HuH-7 (cell line): ENCODE results near the gene CYP19A1.

Source experiments
- DNase-seq: peaks from one replicate; pipeline ENCODE4 v3.0.0; 2011; ENCODE audit warnings: low spot score

The CYP19A1 gene

DNA sequence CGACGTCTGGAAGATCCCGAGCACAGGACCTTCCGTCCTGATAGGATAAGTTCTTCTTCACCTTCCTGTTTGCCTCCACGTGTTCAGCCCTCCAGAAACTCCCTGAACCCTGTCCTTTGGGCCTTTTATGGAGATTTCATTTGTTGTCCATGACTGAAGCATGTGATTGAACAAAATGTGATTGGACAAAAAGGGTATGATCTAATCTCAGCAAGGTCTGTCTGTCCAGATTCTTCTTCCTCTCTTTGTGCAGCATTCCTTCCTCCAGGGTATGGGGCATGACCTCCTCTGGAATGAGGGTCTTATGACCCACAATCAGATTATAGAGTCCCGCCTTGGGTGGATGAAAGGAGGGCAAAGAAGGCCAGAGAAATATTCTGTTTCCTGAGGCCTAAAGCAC, at the start of gene CYP19A1:
Gene CYP19A1 (minus strand): TSS at position 101 of the 400 bp plus-strand sequence. CDS start 95,684 bp downstream, outside the sequence.
- no peak for DNase-seq

DNA sequence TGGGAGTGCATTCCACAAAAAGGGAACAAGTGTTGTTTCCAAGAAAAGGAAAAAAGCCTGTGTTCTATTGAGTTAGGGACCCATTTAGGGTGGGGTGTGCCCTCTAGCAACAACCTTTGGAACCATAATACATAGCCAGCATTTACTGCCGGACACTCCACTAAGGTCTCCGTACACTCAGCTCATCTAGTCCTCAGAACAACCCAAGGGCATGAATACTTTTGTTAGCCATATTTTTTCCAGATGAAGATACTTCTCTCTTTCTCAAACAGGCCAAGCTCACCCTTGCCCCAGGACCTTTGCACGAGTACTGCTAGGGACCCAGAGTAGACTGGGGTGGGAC, 49.3 kb upstream of the CYP19A1 start:
- no peak for DNase-seq

DNA sequence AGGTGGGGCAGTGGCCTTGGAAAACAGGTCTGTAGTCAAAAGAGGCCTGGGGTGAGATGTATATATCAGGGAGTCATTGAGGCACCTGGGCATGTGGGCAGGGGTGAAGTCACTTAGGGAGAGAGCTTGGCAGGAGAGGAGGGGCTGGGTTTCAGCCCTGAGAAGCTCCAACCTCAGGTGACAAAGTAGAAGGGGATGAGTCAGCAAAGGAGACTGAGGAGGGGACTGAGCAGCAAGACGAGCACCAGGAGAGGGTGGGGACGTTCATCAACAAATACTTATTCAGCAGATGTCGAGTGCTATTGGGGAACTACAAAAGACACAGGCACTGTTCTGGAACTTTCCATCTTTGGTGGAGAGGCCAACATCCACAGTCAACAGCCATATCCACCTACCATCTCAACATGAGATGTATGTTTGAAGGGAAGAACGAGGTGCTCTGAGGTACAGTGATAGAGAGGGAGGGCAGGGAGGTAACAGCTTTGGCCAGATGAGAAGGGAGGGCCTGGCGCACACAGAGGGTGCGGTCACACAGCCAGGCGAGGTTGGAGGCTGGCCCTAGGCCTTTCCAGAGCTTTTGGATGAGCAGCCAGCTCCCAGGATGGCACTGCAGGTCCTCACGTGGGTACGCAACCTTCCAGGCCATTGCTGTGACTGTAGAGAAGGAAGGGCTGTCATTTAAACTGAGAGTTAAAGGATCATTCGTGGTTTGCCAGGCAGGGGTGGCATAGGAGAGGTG, 48.7 kb upstream of the CYP19A1 start:
- DNase-seq, result no peak

DNA sequence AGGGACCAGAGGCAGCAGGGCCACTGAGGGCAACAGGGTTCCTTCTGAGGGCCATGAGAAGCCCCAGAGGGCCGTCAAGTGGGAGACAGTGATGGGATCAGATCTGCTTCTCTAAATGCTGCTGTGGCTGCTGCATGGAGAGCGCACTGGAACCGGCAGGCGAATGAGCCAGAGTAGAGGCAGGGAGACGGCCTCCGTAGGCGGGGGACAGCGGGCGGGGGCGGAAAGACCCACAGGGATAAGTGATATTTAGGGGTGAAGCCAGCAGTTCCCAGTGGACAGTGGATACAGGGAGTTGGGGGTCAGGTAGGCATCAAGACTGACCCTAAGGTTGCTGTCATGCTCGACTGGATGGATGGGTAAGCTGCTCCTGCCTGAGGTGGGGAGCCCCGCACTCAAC, 48.1 kb upstream of the CYP19A1 start:
- no peak for DNase-seq

DNA sequence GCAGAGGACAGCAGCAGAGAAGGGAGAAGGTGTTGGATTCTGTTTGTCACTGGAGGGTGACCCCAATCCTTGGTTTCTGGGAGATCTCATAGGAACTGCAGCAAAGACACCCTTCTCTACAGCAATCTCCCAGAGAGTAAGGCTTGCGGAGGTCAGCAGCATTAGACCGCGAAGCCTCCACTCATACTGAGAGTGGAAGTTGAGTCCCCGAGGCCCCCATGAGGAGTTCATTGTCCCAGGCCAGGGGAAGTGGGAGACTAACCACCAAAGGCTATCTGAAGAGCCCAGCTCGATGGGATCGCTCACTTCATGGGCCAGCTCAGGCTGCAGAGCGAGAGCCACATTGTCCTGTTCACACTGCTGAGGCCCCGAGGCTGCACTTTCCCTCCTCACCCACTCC, 47.6 kb upstream of the CYP19A1 start:
- no peak for DNase-seq

DNA sequence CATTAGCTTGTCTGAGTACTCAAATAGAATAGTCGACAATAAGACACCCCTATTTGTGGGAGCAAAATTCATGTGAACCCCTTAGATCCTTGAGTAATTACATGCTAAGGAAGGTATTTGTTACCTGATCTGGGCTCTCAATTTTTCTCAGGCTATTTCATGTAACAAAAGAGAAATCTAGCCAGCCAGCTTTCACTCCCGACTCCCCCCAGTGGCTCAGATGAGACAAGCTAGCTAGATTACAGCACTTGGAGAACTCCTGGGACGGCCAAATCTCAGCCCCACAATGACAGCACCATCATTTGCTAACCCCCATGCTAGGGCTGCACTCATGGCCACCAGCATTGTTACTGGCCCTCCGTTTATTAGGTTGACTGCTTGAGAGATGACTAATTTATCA, 44.4 kb upstream of the CYP19A1 start:
- peak; percentile 62 for DNase-seq

DNA sequence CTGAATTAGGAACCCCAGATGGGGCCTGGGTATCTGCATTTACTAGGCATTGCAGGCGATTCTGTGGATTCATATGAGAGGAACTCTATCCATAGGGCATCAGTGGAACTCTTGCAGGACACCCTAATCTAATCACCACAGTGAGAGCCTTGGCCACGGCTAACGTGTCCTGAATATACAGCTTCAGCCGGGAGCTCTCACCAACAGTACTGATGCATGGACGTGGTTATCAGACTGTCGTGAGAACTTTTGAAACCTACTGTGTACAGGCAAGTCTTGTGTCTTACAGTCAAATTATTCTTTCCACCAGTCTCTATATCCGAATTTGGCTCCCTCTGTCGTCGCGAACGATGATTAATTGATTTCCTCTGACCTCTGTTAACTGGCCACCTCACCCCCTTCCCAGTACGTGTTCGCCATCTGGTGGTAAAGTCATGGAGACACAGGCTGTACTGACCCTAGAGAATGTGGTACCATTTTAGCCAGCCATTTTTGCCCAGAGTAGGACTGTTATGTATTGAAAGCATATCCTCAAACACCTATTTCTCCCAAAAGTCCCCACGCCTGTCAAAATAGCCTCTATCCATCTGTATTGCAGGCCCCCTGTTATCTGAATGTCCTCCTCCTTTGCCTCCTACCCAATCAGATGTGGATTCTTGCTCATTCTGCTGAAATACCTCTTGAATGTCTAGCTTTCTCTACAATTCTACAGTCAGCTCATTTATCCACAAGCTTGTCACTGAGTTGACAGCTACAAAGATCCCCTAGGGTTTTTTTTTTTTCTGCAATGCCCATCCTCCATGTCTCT, 42.8 kb upstream of the CYP19A1 start:
- peak; percentile 62 for DNase-seq

DNA sequence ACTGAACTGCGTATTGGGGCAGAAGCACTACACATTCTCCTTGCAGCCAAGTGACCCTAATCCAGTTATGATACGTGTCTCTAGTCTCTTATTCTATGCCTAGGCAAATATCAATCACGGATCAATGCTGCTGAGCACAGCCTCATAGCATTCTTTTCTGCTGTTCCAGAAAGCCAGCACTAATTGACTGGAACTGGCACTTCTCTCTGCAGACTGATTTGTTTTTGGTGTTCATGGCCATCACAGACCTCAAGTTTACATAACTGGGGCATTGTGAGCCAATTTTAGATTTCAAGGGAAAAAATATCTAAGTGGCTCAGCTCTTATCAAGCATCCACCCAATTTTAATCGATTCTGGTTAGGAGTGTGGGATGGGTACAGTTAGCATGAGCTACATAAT, 41.0 kb upstream of the CYP19A1 start:
- DNase-seq, result no peak

DNA sequence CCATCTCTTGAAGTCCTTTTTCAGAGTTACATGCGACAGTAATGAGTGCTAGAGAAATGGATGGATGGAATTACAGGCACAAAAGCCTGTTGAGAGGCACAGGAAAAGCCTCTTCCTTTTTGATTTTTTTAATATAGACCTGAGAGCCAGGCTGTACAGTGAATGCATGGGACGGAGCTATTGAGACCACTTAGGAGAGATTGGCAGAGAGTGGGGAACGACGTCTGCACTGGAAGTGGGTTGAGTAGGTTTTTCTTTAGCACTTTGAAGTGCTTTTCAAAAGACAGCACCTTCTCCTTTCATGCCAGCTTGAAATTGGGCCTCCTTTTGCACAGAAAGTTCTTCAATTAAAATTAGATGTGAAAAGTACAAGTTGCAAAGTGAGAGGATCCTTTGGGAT, 40.0 kb upstream of the CYP19A1 start:
- DNase-seq, result no peak

DNA sequence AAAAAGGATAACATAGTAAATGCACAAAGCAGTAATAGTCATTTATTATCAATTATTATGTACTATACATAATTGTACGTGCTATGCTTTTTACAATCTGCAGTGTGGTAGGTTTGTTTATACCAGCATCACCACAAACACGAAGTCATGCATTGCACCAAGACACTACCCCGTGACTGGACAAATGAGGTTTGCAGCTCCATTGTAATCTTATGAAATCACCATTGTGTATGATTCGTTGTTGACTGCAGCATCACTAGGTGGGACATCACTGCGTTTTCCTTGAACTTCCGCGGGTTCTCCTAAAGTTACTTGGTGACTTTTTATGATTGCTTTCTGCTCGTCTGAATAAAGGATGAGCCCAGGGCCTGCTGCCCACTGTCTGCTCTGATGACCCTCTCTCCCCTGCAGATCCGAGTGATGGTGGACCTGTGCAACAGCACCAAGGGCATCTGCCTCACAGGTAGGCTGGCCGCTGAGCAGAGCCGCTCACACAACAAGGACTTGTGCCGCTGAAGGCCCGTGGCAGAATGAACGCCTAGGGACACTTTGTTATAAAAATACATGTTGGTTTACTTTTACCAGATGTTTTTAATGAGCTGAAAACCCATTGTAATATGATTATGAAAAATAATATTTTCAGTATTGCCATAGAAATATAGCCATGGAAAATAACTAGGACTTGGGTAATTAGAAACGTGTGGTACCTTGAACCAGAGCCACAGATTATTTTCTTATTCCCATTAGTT, 38.8 kb upstream of the CYP19A1 start:
- DNase-seq, result no peak

DNA sequence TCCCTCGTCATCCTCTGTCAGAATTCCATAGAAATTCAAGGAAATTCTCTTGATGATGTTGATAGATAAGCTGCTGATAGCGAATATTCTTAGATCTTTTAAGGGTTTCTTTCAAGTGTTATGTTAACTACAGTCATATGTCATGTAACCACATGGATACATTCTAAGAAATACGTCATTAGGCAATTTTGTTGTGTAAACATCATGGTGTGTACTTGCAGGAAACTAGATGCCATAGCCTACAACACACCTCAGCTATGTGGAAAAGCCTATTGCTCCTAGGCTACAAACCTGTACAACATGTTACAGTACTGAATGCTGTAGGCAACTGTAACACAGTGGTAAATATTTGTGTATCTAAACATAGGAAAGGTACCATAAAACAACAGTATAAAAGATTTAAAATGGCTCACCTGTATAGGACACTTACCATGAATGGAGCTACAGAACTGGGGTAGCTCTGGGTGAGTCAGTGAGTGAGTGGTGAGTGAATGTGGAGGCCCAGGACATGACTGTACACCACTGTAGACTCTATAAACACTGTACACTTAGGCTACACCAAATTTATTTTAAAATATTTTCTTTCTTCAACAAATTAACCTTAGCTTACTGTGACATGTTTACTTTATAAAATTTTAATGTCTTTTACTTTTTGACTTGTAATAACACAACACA, 37.7 kb upstream of the CYP19A1 start:
- DNase-seq, result no peak

DNA sequence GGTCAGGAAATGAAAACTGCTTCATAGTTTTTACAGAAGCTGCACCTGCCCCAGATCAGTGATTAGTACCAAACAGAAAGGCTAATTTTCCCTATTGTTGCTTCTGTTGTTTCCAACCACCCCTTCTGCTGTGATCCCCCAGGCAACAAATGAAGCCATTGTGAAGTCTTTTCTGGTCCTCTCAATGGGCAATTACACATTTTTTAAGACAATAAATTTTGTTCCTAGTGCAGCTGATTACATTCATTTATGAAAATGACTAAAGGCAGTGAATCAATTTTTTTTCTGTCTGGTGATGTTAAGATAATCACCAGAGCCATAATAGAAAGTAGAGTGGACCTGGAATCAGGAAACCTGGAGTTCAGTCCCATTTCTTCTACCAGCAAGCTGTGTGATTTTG, 35.7 kb upstream of the CYP19A1 start:
- no peak for DNase-seq

DNA sequence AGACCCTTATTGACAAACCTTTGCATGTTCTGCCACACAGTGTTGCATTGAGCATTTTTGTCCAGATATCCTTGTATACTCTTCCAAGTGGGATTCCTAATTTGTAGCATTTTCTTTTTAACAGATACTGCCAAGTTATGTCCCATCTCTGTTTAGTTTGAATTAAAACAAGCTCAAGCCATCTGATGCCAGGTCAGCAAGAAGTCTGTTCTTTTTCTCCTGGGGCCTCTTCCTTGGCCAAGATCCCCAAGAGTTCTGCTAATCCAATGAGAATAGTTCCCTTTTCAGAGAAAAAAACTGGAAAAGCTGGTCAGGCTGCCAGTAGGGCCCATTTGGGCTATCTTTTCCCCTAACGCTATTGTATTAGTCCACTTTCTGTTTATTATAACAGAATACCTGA, 32.9 kb upstream of the CYP19A1 start:
- no peak for DNase-seq

DNA sequence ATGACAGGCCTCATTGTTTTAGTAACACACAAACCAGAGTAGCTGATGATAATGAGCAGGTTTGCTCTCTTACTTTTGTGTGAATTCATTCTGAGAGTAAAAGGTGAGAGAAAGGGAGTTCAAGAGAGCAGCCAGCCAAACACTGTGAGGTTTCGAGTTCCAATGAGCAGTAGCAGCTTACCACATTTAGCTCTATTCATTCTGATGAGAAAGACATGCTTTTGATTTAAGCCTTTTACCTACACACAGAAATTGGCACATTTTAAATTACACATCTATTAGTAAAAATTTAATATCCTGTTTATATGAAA, 31.0 kb upstream of the CYP19A1 start:
- no peak for DNase-seq

DNA sequence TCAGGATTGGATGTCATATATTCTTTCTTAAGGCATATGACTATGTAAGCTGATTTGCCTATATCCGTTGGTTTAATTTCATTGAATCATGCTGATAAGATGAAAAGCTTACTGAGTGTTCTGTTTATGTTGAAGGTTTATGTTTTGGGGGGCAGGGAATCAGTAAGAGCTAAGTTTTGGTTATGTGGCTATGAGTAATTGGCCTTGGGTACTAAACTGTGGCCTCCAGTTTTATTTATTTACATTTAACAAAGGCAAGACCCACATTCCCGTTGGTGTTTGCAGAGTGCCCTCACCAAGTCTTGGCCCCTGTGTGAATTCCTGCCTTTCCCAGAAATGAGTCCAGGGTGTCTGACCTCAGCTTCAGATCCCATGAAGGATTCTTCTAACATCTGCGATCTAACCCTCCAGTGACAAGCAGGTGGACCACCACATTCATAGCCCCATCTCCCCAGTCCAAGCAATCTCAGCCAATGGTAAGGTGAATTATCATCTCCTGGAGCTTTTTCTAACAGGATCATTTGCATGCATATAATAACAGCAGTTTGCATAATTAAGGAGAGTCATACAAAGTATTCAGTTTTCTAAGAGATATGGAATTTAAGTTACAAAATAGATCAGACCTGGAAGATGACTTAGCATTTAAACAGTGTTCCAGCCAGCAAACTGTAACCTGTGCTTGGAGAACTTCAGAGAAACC, 30.5 kb upstream of the CYP19A1 start:
- no peak for DNase-seq

DNA sequence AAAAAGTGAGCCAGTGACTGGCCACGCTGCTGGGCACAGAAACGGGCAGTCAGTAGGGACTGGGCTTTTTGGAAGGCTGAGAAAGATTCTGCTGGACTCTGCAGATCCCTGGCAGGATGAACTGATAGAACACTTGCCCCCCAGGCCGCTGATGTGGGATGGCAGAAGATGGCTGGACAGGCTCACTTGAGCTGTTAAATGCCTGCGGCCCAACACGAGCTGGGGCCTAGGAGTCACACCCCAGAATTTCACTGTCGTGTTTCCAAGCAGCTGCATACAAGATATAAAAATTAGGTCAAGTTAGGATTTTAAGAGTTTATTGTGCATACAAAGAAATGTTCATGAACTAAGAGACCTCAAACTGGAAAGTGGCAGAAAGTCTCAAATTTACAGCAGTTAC, 29.9 kb upstream of the CYP19A1 start:
- no peak for DNase-seq

DNA sequence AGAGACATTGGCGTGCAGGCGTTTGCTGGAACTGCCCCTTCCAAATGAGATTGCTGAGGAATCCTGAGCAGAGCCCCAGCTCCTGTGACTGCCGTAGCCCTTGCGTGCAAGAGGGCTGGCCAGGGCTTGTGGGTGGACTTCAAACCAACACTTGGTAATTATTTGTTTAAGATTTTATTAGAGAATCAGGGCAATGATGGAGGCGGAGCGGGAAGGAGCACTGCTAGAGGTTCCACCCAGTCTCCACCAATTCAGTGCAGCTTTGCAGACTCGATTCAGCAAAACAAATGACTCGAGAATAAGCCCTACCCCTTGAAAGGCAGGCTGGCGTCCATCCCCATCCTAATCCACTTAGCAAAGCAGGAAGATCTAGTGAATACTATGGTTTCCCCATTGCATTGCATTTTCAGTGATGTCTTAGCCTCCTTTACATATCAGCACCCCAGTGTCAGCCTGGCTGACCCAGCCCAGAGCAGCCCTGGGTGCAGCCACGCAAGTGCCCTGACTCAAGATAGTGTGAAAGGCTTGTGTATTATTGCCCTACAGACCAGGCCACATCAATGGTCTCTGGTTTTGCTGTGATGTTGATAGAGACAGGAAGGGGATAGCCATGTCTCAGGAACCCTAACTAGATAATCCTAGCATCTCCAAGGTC, 29.1 kb upstream of the CYP19A1 start:
- peak; percentile 29 for DNase-seq

DNA sequence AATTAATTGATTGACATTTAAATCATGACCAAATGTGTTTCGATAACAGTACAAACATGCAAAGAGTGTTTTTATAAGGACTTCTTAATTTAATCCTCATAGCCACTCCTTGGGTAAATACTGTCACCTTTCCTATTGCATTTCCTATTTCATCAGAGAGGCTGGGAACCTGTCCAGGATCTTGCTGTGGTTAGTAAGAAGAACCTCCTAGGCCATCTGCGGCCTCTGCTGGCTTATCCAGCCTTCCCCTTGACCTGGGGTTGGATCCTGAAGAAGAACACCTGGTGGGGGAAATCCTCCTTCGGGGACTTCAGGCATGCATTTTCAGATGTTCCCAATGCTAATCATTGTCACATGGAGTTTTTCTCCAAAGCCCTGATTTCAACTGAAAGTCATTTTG, 28.5 kb upstream of the CYP19A1 start:
- DNase-seq, result no peak

DNA sequence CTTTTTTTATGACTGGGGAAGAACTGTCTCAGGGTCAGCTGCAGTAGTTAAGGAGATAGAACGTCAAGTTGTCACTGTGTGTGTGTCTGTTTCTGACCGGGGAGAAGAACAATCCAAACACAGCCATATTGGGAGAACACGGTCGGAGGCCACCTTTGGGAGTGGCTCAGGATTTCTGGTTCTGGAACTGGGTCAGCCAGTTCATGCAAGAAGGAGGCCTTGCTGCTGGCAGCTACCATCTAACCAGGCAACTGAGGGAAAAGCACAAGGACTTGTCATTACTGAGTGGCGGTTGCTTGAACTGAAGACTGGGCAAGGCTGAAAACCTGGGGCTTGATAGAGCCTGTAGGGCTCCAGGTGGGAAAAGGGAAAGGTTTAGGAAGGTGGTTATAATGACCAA, 27.7 kb upstream of the CYP19A1 start:
- DNase-seq, result no peak

DNA sequence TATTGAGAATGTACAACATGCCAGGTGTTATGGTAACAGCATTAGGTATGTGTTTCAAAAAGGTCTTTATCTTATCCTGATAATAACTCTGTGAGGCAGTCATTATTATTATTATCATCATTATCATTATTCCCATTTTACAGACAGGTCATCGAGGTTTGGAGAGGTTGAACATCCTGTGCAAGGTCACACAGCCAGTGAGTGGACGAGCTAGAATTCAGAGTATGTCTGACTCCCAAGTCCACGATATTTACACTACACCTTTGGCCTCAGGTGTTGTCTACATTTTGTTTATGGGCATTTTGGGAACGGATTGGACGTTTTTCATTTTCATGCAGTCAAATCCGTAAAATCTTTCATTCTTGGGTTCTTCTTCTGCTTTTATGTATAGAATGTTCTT, 27.0 kb upstream of the CYP19A1 start:
- DNase-seq, result no peak

DNA sequence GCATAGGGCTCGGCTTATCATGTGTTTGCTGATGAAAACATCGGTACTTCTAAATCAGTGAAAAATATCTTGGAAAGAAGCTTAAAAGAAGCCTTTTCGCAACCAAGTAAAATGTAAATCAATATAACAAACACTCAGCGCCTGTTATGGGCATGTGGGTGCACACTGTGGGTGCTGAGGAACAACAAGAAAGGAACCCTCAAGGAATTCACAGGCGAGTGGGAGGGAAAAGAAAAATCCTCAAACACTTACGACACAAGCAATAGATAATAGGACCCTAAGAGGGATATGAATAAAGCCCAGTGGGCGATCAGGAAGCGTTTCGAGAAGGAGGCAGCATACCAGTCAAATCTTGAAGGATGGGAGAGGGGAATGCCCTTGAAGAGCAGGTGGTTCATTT, 25.0 kb upstream of the CYP19A1 start:
- no peak for DNase-seq

DNA sequence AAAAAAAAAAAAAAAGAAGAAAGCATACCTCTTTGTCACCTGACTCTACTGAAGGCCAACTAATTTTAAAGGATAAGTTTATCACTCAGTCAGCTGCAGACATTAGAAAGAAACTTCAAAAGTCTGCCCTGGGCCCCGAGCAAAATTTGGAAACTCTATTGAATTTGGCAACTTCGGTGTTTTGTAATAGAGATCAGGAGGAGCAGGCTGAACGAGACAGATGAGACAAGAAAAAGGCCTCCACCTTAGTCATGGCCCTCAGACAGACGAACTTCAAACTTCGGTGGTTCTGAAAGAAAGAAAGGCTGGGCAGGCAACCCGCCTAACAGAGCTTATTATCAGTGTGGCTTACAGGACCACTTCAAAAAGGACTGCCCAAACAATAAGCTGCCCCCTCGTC, 21.6 kb upstream of the CYP19A1 start:
- DNase-seq, result no peak
